Right atrium auricular region (tissue), 2 donors: Measurements from ENCODE around the gene FUT7. TPM values are rescaled to one million over a fixed set of nuclear protein-coding genes. Genes with fewer than 3 reads are reported as not detected.

Experiments
- DNase-seq: peaks from one replicate; pipeline ENCODE4 v3.0.0-alpha.2; 2019; ENCODE audit warnings: low spot score
- H3K27ac ChIP-seq, 2 donors: fragments of 200-600 bp; sonication (generic); 1 replicate in 1 of 2; 2 replicates in 1 of 2; pipeline ENCODE4 v1.5.1; 2016 to 2019
- H3K27me3 ChIP-seq, 2 donors: fragments of 200-600 bp; sonication (generic); one replicate each; pipeline versions ENCODE4 v1.5.1 to v1.6.0; 2017 to 2019
- H3K36me3 ChIP-seq: fragments of 200-600 bp; sonication (generic); one replicate; pipeline ENCODE4 v1.5.1; 2016
- H3K4me1 ChIP-seq, 2 donors: fragments of 200-600 bp; sonication (generic); one replicate each; pipeline versions ENCODE4 v1.5.1 to v1.6.0; 2017 to 2019
- H3K4me3 ChIP-seq, 2 donors: fragments of 200-600 bp; sonication (generic); 1 replicate in 1 of 2; 2 replicates in 1 of 2; pipeline ENCODE4 v1.5.1; 2017 to 2019; ENCODE audit warnings: mild to moderate bottlenecking in 1 of 2, moderate library complexity in 1 of 2
- H3K9me3 ChIP-seq, 2 donors: fragments of 200-600 bp; sonication (generic); one replicate each; pipeline ENCODE4 v1.5.1; 2019
- total RNA-seq, 2 donors: library from RNA; depleted of rRNA; stranded (reverse); fragments of >200 nt; gene quantifications; one replicate each; pipeline ENCODE4 v1.1.0, GENCODE V29; 2016
- TF ChIP-seq, protein P1 (sequence below), 2 donors: fragments of 200-600 bp; sonication (generic); IDR thresholded peaks; one replicate each; pipeline ENCODE4 v1.5.1; 2019; ENCODE audit warnings: antibody characterized with exemption in 2 of 2

The FUT7 gene
- total RNA-seq, 2 donors from 2014 or later, result 0.28 TPM; not detected in 1

DNA sequence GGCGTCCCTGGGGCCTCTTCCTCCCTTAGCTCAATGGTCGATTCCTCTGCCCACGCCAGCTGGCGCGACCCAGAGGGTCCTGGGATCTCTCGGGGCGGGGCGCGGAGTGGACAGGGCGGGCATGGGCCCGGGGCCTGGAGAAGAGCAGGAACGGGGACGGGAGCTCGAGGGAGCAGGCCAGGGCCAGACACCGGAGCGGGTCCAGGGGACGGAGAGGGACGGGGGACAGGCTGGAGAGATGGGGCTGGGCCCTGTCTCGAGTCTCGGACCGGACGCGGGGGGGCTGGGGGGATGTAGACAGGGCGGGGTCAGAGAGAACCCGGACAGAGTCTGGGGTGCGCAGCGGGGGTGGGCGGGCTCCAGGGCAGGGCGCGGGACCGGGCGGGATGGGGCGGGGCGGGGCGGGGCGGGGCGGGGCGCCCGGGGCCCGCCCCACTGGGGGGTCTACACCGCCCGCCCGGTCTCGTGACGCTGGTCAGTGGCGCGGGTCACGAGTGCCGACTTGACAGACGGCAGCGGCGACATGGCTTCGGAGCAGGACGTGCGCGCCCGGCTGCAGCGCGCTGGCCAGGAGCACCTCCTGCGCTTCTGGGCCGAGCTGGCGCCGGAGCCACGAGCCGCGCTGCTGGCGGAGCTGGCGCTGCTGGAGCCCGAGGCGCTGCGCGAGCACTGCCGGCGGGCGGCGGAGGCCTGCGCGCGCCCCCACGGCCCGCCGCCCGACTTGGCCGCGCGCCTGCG is 45.3 kb upstream of the FUT7 start, which contains the start of gene UAP1L1:
UAP1L1 (plus strand) TSS at position 508 of the 738 bp plus-strand sequence; CDS start at position 524, 16 bp downstream.
- Histone ChIP-seq H3K9me3 (no peaks in the 10 kb centered on the region), H3K27me3 (no peaks in the 10 kb centered on the region), H3K36me3 (peaks cover 30% of the 10 kb centered on the region), H3K4me3 (peak within 1 kb of the TSS; percentile 70 to 74), H3K27ac (peak within 1 kb of the TSS; percentile 80), H3K4me1 (peaks cover 0 to 24% of the 10 kb centered on the region in 2 donors)
- TF ChIP-seq, protein P1, sequence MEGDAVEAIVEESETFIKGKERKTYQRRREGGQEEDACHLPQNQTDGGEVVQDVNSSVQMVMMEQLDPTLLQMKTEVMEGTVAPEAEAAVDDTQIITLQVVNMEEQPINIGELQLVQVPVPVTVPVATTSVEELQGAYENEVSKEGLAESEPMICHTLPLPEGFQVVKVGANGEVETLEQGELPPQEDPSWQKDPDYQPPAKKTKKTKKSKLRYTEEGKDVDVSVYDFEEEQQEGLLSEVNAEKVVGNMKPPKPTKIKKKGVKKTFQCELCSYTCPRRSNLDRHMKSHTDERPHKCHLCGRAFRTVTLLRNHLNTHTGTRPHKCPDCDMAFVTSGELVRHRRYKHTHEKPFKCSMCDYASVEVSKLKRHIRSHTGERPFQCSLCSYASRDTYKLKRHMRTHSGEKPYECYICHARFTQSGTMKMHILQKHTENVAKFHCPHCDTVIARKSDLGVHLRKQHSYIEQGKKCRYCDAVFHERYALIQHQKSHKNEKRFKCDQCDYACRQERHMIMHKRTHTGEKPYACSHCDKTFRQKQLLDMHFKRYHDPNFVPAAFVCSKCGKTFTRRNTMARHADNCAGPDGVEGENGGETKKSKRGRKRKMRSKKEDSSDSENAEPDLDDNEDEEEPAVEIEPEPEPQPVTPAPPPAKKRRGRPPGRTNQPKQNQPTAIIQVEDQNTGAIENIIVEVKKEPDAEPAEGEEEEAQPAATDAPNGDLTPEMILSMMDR (IDR thresholded peaks at IDR 0.05), result no peak
- peak; percentile 81 for DNase-seq

DNA sequence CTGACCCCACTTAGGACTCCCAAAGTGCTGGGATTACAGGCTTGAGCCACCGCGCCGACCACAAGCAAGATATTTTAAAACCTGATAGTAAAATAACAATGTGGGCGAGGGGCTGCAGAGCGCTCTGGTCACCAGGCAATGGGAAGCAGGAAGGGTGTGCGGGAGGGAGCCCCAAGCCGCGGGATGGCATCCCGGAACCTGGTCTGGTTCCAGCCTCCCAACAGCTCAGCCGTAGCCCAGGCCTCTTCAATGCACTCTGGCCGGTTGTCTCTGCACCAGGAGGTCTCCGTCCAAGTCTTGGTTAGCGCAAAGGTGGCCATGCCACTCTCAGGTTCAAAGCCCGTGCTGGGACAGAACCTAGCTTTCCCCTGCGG is 44.7 kb upstream of the FUT7 start:
- Histone ChIP-seq H3K36me3 (peaks cover 24% of the 10 kb centered on the region), H3K4me1 (peaks cover 0 to 24% of the 10 kb centered on the region in 2 donors), H3K4me3 (peak overlapping the region; percentile 70 to 74), H3K27me3 (no peaks in the 10 kb centered on the region), H3K9me3 (no peaks in the 10 kb centered on the region), H3K27ac (peak overlapping the region; percentile 80)
- TF ChIP-seq, protein P1 (IDR thresholded peaks at IDR 0.05), result no peak
- DNase-seq, result no peak

DNA sequence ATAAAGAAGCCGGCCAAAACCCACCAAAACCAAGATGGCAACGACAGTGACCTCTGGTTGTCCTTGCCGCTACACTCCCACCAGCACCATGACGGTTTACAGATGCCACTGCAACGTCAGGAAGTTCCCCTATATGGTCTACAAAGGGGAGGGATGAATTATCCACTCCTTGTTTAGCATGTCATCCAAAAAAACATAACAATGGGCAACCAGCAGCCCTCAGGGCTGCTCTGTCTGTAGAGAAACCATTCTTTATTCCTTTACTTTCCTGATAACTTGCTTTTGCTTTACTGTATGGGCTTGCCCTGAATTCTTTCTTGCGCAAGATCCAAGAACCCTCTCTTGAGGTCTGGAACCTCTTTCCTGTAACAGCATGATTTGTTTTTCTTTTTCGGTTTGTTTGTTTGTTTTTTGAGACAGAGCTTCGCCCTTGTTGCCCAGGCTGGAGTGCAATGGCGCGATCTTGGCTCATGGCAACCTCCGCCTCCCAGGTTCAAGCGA is 43.4 kb upstream of the FUT7 start:
- Histone ChIP-seq H3K9me3 (no peaks in the 10 kb centered on the region), H3K4me3 (no peak overlapping the region), H3K36me3 (peaks cover 13% of the 10 kb centered on the region), H3K4me1 (peaks cover 0 to 35% of the 10 kb centered on the region in 2 donors), H3K27ac (no peak overlapping the region), H3K27me3 (no peaks in the 10 kb centered on the region)
- TF ChIP-seq, protein P1 (IDR thresholded peaks at IDR 0.05), result no peak
- no peak for DNase-seq

DNA sequence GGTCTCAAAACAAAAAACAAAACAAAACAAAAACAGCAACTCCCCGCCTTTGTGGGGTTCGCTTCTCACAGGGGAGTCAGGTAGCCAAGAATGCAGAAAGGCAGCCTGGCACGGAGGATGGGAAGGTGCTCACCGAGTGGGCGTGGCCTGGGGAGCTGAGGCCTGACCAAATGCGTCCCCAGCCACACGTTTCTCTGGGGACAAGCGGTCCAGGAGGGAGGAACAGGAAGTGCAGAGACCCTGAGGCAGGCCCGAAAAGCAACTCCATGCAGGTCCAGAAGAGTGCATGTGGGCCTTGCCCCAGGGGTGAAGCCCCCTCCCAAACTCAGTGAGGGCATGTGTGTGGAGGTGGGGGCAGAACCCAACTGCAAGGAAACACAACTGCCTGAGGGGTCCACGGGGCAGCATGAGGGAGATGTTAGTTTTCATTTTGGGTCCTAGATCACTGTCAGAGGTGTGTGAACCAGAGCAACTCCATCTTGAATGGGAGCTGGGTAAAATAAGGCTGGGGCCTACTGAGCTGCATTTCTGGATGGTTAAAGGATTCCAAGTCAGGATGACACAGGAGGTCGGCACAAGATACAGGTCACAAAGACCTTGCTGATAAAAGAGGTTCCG is 42.9 kb upstream of the FUT7 start:
- Histone ChIP-seq H3K4me1 (peaks cover 0 to 35% of the 10 kb centered on the region in 2 donors), H3K9me3 (no peaks in the 10 kb centered on the region), H3K4me3 (no peak overlapping the region), H3K36me3 (peaks cover 8% of the 10 kb centered on the region), H3K27me3 (no peaks in the 10 kb centered on the region), H3K27ac (no peak overlapping the region)
- TF ChIP-seq, protein P1 (IDR thresholded peaks at IDR 0.05), result no peak
- DNase-seq, result no peak

DNA sequence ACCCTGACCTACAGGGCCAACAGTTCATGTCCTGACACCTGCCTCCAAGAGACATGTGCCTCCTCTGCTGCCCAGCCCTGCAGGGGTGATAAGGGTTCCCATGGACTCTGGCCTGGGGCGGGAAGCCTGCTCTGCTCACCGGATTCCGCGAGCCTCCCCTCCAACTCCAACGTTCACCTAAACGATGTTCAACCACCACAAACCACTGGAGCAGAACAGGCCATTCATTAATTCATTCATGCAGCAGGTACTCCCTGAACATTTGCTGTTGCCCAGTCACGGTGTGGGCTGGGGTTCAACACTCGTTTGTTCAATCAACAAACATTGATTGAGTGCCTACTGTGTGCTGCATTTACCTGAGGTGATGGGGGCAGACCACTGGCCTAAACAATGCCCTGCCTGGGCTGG is 42.1 kb upstream of the FUT7 start:
- Histone ChIP-seq H3K4me3 (no peak overlapping the region), H3K27me3 (no peaks in the 10 kb centered on the region), H3K36me3 (peaks cover under 1% of the 10 kb centered on the region), H3K9me3 (no peaks in the 10 kb centered on the region), H3K27ac (no peak overlapping the region), H3K4me1 (peaks cover 0 to 30% of the 10 kb centered on the region in 2 donors)
- TF ChIP-seq, protein P1 (IDR thresholded peaks at IDR 0.05), result no peak
- DNase-seq, result no peak
